Ovary (tissue), 9 donors: ENCODE measurements around the gene C19orf47. TPM values are rescaled to one million over a fixed set of nuclear protein-coding genes. Genes with fewer than 3 reads are reported as not detected.

Experiments used
- DNase-seq, 5 donors: peaks; one replicate each; pipeline ENCODE4 v3.0.0-alpha.2; 2019 to 2020
- H3K27ac ChIP-seq, 2 donors: fragments of 200-600 bp; one replicate each; pipeline versions ENCODE4 v1.5.1 to v1.8.0; 2019 to 2022
- H3K27me3 ChIP-seq: fragments of 200-600 bp; one replicate; pipeline ENCODE4 v1.8.0; 2022
- H3K36me3 ChIP-seq: fragments of 200-600 bp; sonication (generic); one replicate; pipeline ENCODE4 v1.5.1; 2019
- H3K4me1 ChIP-seq: one replicate; pipeline ENCODE4 v1.8.1; 2013; ENCODE audit warnings: mild to moderate bottlenecking, moderate library complexity; ENCODE audit not compliant: insufficient read depth
- H3K4me3 ChIP-seq: fragments of 200-600 bp; sonication (generic); one replicate; pipeline ENCODE4 v1.5.1; 2017
- H3K9me3 ChIP-seq, 2 donors: fragments of 200-600 bp in 1 of 2; sonication (generic) in 1 of 2; one replicate each; pipeline versions ENCODE4 v1.5.1 to v1.8.1; 2013 to 2019; ENCODE audit warnings: mild to moderate bottlenecking in 1 of 2, moderate library complexity in 1 of 2
- CTCF ChIP-seq, 3 donors: fragments of 450-650 bp in 2 of 3; fragments of 200-600 bp in 1 of 3; IDR thresholded peaks; one replicate each; pipeline versions ENCODE4 v1.5.1 to v1.8.0; 2016 to 2022; ENCODE audit warnings: antibody characterized with exemption in 3 of 3, mild to moderate bottlenecking in 1 of 3
- EP300 ChIP-seq: sonication (generic); formaldehyde crosslinking; IDR thresholded peaks from one replicate; pipeline ENCODE4 v1.6.1; 2017; ENCODE audit warnings: antibody characterized with exemption
- POLR2A ChIP-seq: fragments of 450-650 bp; IDR thresholded peaks from one replicate; pipeline ENCODE4 v1.6.1; 2017; ENCODE audit warnings: antibody characterized with exemption, mild to moderate bottlenecking, moderate library complexity
- WGBS, 3 donors: extraction: QIAGEN DNeasy Blood & Tissue Kit in 1 of 3; methylation state at CpG; one replicate each; pipeline versions ENCODE4 v1.1.5 to v1.1.7; 2013 to 2017; 5-methylcytosine and 5-hydroxymethylcytosine counted together
- intact Hi-C, 4 donors: fragments of 100-400 bp; cut with DNase I; formaldehyde crosslinking; loops; one replicate each; pipeline versions ENCODE4 v1.11.0 to v1.15.1; 2022 to 2023
- polyA plus RNA-seq, 2 donors: library from polyadenylated mRNA; stranded (reverse); fragments of 200-250 nt in 1 of 2; fragments of 350-450 nt in 1 of 2; fragmentation: Illumina TruSeq in 1 of 2; extraction: RNeasy Lipid Tissue Mini Kit (QIAGEN cat#74804) in 1 of 2; gene quantifications; one replicate each; pipeline ENCODE4 v1.2.3, GENCODE V29; 2013 to 2014
- total RNA-seq, 7 donors: library from RNA; depleted of rRNA in 2 of 7; stranded (reverse); fragments of >200 nt in 2 of 7; fragmentation: NEBNext Ultra II Directional in 3 of 7; extraction: Animal tissue kit (Norgen Biotek cat#: 25700) in 3 of 7; gene quantifications; one replicate each; pipeline versions ENCODE4 v1.1.0 to v1.2.4, GENCODE V29; 2016 to 2023
- donor health status: DM: no; HTN: no; CAD: no; lungs with moderate emphysema.
- donor health status: DM: no; HTN: no; CAD: no.
- donor health status: Bipolar disorder and iron deficiency.
- donor health status: DM: yes; HTN: yes; CAD: no.
- donor health status: DM: no; HTN: no; CAD: no.
- donor health status: DM: yes; HTN: yes; CAD: no.

C19orf47 gene
- total and polyA plus RNA-seq, 9 donors = 3.5 to 15.8 (median 12.2) TPM

DNA sequence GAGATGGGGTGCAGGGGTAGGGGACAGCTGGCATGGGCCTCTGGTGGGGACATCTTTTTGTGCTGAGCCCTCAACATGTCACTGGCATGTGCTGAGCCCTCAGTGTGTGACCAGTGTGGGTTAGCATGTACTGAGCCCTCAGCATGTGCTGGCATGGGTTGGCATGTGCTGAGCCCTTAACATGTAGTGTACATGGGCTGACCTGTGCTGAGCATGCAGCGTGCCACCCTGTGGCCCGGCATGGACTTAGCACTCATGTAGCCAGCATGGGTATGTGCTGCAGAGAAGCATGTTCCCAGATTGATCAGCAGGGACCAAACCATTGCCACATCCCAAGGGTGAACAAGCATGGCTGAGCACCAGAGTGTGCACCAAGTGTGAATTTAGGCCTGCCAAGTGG, 30.3 kb upstream of the C19orf47 start:
- WGBS, 3 donors = 66 to 83% (median 71%) methylated on average over 1 to 2 of the region's 2 CpGs
- Histone ChIP-seq H3K4me3 (no peak overlapping the region), H3K9me3 (no peaks in the 10 kb centered on the region), H3K27ac (no peak overlapping the region), H3K27me3 (no peaks in the 10 kb centered on the region), H3K36me3 (no peaks in the 10 kb centered on the region), H3K4me1 (no peaks in the 10 kb centered on the region)
- intact Hi-C loops = no loop called here
- no peak for DNase-seq
- no peak for TF ChIP-seq POLR2A
- TF ChIP-seq CTCF (IDR thresholded peaks at IDR 0.05) = no peak
- no peak for TF ChIP-seq EP300

DNA sequence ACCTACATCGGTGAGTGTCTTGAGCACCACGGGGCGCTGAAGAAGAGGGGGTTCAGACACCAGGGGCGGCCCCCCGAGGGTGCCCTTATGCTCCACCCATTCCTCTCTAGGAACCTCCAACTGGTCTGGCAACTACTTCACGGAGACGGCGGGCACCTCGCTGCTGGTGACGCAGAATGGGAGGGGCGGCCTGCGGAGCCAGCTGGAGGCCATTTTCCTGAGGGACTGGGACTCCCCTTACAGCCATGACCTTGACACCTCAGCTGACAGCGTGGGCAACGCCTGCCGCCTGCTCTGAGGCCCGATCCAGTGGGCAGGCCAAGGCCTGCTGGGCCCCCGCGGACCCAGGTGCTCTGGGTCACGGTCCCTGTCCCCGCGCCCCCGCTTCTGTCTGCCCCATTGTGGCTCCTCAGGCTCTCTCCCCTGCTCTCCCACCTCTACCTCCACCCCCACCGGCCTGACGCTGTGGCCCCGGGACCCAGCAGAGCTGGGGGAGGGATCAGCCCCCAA, 29.7 kb upstream of the C19orf47 start:
- no peak for DNase-seq
- TF ChIP-seq CTCF (IDR thresholded peaks at IDR 0.05) = no peak
- TF ChIP-seq POLR2A = no peak
- TF ChIP-seq EP300 = no peak
- Histone ChIP-seq H3K36me3 (no peaks in the 10 kb centered on the region), H3K9me3 (no peaks in the 10 kb centered on the region), H3K4me1 (no peaks in the 10 kb centered on the region), H3K4me3 (no peak overlapping the region), H3K27me3 (no peaks in the 10 kb centered on the region), H3K27ac (no peak overlapping the region)
- intact Hi-C loops = no loop called here
- 69 to 80% (median 77%) methylated on average over 23 to 25 of the region's 25 CpGs for WGBS, 3 donors

DNA sequence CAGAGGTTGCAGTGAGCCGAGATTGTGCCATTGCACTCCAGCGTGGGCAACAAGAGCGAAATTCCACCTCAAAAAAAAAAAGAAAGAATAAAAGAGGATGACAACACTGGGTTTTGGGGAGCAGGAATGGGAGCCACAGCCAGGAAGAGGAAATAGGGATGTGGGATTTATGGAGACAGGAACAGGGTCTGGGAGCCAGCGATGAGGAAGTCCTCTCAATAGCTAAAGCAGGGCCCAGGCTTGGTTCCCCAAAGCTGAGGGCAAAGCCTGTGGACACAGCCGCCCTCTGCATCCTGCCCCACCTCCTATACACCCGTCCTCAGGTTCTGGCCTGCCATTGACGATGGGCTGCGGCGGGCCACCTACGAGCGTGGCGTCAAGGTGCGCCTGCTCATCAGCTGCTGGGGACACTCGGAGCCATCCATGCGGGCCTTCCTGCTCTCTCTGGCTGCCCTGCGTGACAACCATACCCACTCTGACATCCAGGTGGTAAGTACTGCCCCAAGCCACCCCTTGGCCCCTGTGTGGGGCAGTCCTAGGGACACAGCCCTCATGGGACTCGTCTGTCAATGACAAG, 28.2 kb upstream of the C19orf47 start:
- Histone ChIP-seq H3K27me3 (no peaks in the 10 kb centered on the region), H3K36me3 (no peaks in the 10 kb centered on the region), H3K4me1 (no peaks in the 10 kb centered on the region), H3K27ac (no peak overlapping the region), H3K9me3 (no peaks in the 10 kb centered on the region), H3K4me3 (no peak overlapping the region)
- DNase-seq = no peak
- TF ChIP-seq POLR2A = no peak
- no peak for TF ChIP-seq CTCF (IDR thresholded peaks at IDR 0.05)
- no peak for TF ChIP-seq EP300
- 91 to 96% (median 94%) methylated on average over 17 of the region's 17 CpGs for WGBS, 3 donors
- intact Hi-C loops = no loop called here

GRCh38 chr19:40374084-40374483, 25.9 kb upstream of the C19orf47 start:
- no peak overlapping the region for H3K4me3 ChIP-seq
- no peak overlapping the region for H3K27ac ChIP-seq
- WGBS, 3 donors = 96 to 97% (median 97%) methylated on average over 7 of the region's 7 CpGs
- intact Hi-C loops = no loop called here
- TF ChIP-seq EP300 = no peak
- TF ChIP-seq CTCF (IDR thresholded peaks at IDR 0.05) = no peak
- TF ChIP-seq POLR2A = no peak
- no peaks in the 10 kb centered on the region for H3K27me3 ChIP-seq
- H3K4me1 ChIP-seq = no peaks in the 10 kb centered on the region
- H3K9me3 ChIP-seq = no peaks in the 10 kb centered on the region
- DNase-seq = no peak
- H3K36me3 ChIP-seq = no peaks in the 10 kb centered on the region
